Measurements from ENCODE around the gene PPP2R2B.

DNA sequence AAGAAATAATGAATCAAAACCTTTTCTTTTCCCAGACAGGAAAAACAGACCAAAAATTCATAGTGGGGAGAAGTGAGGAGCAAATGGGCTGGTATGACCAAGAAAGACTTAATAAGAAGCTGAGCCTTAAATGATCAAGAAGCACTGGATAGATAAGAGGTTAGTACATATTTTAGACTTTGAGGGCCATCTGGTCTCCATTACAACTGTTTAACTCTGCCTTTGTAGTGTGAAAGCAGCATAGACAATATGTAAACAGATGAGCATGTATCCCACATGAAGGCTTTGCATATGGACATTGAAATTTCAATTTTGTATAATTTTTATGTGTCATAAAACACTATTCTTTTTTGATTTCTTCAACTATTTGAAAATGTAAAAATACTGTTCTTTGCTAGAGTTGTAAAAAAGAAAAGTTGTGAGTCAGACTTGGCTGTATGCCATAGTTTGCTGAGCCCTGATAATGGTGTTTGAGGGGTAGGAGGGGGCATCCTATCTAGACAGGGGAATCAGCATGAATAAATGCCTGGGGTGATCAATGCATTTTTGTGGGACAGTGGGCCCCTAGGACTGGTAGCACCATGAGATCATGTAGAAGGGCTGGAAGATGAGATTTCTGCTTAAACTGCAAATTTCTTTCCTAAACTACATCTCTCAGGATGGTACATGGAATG, 270.8 kb downstream of the PPP2R2B start:
- TF ChIP-seq, protein P1, sequence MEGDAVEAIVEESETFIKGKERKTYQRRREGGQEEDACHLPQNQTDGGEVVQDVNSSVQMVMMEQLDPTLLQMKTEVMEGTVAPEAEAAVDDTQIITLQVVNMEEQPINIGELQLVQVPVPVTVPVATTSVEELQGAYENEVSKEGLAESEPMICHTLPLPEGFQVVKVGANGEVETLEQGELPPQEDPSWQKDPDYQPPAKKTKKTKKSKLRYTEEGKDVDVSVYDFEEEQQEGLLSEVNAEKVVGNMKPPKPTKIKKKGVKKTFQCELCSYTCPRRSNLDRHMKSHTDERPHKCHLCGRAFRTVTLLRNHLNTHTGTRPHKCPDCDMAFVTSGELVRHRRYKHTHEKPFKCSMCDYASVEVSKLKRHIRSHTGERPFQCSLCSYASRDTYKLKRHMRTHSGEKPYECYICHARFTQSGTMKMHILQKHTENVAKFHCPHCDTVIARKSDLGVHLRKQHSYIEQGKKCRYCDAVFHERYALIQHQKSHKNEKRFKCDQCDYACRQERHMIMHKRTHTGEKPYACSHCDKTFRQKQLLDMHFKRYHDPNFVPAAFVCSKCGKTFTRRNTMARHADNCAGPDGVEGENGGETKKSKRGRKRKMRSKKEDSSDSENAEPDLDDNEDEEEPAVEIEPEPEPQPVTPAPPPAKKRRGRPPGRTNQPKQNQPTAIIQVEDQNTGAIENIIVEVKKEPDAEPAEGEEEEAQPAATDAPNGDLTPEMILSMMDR (conservative IDR thresholded peaks at IDR 0.05; ENCODE audit: low read depth, low read length), result no peak
- TF ChIP-seq EZH2phosphoT487 (IDR thresholded peaks at IDR 0.05; ENCODE audit: borderline replicate concordance, low read length), result no peak

Data from PC-3 (cell line).